ENCODE measurements around the gene PTRHD1. TPM values are rescaled to one million over a fixed set of nuclear protein-coding genes. Genes with fewer than 3 reads are reported as not detected.

Gene PTRHD1, protein sequence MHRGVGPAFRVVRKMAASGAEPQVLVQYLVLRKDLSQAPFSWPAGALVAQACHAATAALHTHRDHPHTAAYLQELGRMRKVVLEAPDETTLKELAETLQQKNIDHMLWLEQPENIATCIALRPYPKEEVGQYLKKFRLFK
- total RNA-seq, result 13.2 and 38.7 TPM in 2 replicates

DNA sequence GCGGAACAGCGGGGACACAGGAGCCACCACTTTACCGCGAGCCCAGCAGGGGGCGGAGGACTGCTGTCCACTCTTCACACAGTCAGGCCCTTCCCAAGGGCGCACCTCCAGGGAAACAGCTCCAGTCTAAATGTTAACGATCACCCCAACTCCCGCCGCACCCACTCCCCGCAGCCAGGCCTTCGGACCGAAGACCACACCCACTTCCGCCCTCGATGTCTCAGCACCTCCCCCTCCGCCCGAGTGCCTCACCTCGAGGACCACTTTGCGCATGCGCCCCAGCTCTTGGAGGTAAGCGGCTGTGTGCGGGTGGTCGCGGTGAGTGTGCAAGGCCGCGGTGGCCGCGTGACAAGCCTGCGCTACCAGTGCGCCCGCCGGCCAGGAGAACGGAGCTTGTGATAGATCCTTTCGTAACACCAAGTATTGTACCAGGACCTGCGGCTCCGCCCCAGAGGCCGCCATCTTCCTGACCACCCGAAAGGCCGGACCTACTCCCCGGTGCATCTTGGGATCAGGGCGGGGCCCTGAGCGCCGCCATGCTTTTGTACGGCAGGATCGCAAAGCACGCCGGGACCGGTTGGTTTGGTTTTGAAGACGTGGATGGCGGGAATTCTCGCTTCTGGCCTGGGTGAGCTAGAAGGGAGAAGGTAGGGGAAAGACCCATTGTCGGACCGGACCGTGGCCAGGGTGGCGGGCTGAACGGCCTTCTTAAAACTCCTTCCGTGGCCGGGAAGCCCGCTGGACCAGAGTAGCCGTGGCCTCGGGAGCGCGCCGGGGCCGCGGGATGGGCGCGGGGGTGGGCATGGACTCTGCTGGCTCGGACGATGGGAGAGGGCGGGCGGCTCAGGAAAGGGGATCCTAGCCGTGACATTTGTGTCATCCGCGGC, at the start of gene PTRHD1, which contains the start of gene CENPO:
Gene PTRHD1 (minus strand): TSS at position 518 of the 887 bp plus-strand sequence. CDS start 14 bp downstream, at position 504.
Gene CENPO (plus strand): TSS at position 552 of the 887 bp plus-strand sequence. CDS start 495 bp downstream, outside the sequence.

Other genes with a start within 250 kb of the PTRHD1 start
- gene CENPO, start within 50 bp of the PTRHD1 start, total RNA-seq, result 12.3 and 15.2 TPM in 2 replicates
- gene ADCY3, start 126.8 kb upstream of the PTRHD1 start, total RNA-seq, result 13.6 and 18.4 TPM in 2 replicates
- 0.97 and 3.3 TPM in 2 replicates for gene DNAJC27, start 178.6 kb upstream of the PTRHD1 start, total RNA-seq
- 0.32 and 0.46 TPM in 2 replicates for gene EFR3B, start 248.7 kb upstream of the PTRHD1 start, total RNA-seq